Measurements from ENCODE around the gene CELF3.

CELF3 gene

GRCh38 chr1:151711951-151712350 lies 4.7 kb downstream of the CELF3 start:
- TF ChIP-seq, protein P1, sequence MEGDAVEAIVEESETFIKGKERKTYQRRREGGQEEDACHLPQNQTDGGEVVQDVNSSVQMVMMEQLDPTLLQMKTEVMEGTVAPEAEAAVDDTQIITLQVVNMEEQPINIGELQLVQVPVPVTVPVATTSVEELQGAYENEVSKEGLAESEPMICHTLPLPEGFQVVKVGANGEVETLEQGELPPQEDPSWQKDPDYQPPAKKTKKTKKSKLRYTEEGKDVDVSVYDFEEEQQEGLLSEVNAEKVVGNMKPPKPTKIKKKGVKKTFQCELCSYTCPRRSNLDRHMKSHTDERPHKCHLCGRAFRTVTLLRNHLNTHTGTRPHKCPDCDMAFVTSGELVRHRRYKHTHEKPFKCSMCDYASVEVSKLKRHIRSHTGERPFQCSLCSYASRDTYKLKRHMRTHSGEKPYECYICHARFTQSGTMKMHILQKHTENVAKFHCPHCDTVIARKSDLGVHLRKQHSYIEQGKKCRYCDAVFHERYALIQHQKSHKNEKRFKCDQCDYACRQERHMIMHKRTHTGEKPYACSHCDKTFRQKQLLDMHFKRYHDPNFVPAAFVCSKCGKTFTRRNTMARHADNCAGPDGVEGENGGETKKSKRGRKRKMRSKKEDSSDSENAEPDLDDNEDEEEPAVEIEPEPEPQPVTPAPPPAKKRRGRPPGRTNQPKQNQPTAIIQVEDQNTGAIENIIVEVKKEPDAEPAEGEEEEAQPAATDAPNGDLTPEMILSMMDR (conservative IDR thresholded peaks at IDR 0.05) = no peak
- H3K27ac ChIP-seq = no peak overlapping the region; the same call in 1 of the 2 replicates

DNA sequence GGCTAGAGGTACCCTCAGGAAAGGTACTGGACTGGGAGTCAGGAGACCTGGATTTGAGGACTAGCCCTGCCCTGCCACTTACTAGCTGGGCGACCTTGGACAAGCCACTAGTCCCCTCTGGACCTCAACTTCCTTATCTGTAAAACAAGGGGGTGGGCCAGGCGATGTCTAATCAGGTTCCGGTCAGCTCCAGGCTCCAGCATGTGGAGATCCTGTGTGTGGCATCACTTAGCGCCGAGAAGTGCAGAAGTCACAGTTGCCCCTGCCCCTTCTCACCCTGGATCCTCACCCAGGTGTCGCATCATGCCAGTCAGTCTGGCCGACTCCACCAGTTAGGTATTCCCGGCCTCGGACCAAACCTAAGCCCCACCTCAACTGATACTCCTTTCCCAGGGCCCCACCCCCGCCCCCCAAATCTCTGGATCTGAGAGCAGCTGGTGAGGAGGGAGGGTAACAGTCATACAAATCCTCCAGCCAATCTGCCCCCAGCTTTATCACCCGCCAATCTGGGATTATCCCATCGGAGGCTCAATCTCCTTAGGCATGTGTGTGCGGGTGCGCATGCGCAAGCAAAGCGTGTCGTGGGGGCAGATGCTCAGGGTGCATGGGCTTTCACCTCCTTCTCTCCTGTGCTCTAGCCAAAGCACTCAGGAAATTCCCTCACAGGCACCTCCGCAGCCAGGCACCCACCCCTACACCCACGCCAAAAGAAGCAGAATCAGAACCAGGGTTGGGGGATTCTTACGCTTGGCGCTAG lies 5.4 kb downstream of the CELF3 start:
- H3K27ac ChIP-seq = no peak overlapping the region

GRCh38 chr1:151710187-151710840 lies 6.3 kb downstream of the CELF3 start:
- TF ChIP-seq, protein P1 (conservative IDR thresholded peaks at IDR 0.05) = no peak

More for the DNA sequence above, 5.4 kb downstream of the CELF3 start:
- TF ChIP-seq, protein P1 (conservative IDR thresholded peaks at IDR 0.05) = no peak

GRCh38 chr1:151708891-151709290 lies 7.7 kb downstream of the CELF3 start:
- H3K27ac ChIP-seq = no peak overlapping the region
- TF ChIP-seq, protein P1 (conservative IDR thresholded peaks at IDR 0.05) = no peak

More at GRCh38 chr1:151710187-151710840, 6.3 kb downstream of the CELF3 start:
- no peak overlapping the region for H3K27ac ChIP-seq

- TF ChIP-seq, protein P1 (conservative IDR thresholded peaks at IDR 0.05) = no peak
- no peak overlapping the region for H3K27ac ChIP-seq
Measured at GRCh38 chr1:151707541-151708065, 9.0 kb downstream of the CELF3 start.

DNA sequence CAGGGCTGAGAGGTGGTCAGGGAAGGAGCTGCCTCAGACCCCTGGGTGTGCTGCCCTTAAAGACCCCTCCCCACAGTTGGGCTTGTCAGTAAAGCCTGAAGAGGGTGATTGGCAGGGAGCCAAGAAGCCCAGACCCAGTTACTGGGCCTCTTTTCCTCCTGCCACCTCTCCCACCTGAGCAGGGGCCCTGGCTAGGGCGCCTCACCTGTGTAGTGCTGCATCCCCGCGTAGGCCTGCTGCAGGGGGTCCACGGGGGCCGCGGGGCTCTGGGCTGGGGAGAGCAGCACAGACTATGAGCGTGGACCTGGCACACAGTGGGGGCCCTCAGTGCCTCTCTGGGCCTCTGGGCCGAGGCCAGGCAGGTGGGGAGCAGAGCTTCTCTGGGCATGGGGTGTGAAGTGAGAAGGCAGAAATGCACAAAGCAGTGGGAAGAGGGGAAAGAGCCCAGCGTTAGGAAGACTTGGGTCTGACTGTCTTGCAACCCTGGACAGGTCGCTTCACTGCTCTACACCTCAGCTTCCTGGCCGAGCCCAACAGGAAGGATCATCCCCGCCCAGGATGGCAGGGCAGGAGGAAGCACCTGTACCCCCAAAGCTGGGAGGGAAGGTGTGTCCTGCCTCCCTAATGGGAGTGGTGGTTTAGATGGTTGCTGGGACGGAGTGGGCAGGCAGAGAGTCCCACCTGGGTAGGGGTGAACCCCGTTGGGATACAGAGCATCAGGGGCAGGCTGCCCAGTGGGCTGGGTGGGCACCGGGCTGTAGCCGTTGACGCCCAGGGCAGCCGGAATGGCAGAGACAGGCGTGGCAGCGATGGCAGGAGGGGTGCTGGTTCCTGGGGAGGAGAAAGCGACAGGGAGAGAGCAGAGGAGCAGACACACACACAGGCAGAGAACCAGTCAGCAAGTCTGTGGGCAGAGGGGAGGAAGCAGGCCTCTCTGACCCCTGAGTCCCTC lies 9.9 kb downstream of the CELF3 start:
- TF ChIP-seq, protein P1 (conservative IDR thresholded peaks at IDR 0.05) = no peak
- H3K27ac ChIP-seq = no peak overlapping the region
